NCI-H82 (cell line): ENCODE measurements around the gene AGPAT3.
A peak's percentile ranks its signal among the peaks of the same experiment; 100 is the strongest.

ENCODE experiments used
- DNase-seq: peaks from one replicate; lab custom pipeline; 2025; lab: John Stamatoyannopoulos, UW

The AGPAT3 gene

DNA sequence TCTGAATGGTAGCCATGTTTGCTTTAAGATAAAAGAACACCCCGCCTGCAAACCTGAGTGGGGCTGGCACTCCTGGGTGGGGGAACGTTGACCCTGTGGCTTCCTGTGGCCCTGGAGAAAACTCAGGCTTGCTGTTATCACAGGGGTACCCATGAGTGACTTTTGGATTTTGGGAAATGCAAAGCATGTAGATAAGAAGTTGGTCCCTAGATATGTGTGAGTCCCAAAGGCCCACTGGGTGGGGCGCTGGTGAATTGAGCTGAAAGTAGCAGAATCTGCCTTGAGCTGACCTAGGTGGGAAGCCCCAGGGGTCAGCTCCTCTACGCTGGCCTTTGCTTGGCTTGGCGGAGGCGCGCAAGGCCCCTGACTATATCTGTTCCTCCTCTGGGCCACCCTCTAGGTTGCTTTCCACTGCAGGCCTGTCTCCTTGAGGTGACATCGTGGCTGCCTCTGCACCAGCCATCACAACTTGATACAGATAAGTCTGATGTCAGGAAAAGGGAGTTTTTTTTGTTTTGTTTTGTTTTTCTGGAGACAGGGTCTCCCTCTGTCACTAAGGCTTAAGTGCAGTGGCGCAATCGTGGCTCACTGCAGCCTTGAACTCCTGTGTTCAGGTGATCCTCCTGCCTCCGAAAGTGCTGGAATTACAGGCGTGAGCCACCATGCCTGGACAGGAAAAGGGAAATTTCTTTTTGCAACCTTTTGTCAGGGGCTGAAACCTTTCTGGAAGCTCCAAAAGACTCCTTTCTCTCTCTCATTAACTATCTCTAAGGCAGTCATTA, 72.2 kb downstream of the AGPAT3 start:
- DNase-seq: no peak

DNA sequence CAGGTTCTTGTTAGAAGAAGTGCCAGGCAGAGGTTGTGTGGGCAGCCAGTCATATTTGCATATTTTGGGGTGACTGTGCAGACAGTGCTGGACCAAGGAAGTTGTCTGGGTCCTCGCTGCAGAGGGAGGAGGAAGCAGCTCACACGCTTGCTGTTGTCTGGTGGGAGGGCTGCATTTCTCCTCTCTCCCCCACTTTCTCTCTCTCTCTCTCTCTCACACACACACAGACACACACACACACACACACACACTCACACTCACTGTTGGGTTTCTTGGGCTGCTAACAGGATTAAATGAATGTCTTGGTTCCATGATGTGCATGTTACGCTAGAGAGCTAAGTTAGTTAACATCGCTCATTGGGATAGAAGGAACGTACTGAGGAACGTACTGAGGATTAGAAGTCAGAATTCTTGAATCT, 72.9 kb downstream of the AGPAT3 start:
- peak; percentile 37 for DNase-seq

- DNase-seq: peak; percentile 93
These were observed 73.9 kb downstream of the AGPAT3 start for GRCh38 chr21:43938751-43939442.

DNA sequence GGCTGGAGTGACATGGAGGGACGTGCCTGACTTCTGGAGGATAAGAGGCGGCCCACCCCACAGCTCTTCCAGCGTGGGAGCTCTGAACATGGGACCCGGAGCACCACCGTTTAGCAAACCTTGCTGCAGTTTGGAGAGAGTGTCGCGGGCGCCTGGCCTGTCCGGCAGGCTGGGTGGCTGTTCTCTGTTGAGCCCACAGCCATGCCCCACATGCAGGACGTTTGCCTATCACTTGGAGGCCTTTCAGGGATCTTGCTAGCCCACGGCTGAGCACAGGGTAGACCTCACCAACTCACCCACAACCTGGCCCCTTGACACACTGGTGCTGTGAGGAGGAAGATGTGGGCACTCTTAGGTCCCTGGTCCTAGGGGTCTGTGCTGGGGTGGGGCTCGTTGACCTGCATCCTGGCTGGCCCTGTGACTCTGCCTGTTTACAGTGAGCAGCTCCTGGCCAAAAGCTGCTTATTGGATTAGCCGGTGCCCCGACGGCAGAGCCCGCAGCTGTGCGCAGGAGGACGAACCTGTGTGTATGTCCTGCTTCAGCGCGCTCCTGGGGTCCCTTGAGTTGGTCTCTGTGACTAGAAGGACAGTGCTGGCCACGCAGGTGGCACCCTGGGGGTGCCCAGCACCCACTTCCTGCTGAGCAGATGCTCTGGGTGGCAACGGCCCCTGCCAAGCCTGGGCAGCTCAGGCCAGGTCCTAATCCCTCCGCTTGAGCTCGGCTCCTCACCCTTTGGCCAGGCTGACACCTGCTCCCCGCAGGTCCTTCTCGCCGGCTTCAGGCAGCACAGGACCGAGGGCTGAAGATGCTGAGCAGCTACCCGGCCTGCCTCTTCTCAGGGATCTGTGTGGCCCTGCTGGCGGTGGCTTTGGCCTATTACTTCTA, 74.7 kb downstream of the AGPAT3 start:
- peak; percentile 83 for DNase-seq

GRCh38 chr21:43940329-43941050, 75.5 kb downstream of the AGPAT3 start:
- no peak for DNase-seq

- no peak for DNase-seq
These were observed 77.2 kb downstream of the AGPAT3 start for GRCh38 chr21:43942201-43942600.

- DNase-seq: no peak
These were observed 77.6 kb downstream of the AGPAT3 start for GRCh38 chr21:43942621-43943020.

DNA sequence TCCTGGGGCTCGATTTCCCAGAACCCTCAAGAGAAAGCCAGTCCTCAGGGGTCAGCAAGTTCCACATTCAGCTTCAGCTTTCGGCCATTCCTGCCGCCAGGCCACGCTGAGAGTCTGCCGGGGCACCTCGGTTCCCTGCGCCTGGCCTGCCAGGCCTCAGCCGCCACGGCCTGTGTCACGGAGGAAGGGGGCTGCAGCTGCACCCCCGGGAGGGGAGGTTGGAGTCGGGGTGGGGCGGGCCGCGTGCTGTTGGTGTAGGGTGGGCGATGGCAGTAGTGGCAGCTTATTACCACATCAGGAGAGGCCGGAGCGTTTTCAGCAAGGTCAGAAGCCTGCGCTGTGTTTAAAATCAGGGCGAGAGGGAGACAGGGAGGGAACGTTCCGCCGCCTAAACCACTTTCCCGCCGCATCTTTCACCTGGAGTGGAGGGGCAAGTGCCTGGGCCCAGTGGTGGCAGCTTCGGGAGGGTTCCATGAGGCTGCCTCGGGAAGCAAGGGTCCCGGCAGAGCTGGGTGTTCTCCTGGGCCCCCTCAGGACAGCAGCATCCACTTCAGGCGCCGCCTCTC, 78.6 kb downstream of the AGPAT3 start:
- DNase-seq: no peak

GRCh38 chr21:43944078-43944633, 79.1 kb downstream of the AGPAT3 start:
- DNase-seq: no peak

GRCh38 chr21:43944757-43945156, 79.7 kb downstream of the AGPAT3 start:
- DNase-seq: no peak

GRCh38 chr21:43948740-43949498, 83.9 kb downstream of the AGPAT3 start:
- DNase-seq: no peak

GRCh38 chr21:43949499-43950208, 84.6 kb downstream of the AGPAT3 start:
- DNase-seq: no peak

DNA sequence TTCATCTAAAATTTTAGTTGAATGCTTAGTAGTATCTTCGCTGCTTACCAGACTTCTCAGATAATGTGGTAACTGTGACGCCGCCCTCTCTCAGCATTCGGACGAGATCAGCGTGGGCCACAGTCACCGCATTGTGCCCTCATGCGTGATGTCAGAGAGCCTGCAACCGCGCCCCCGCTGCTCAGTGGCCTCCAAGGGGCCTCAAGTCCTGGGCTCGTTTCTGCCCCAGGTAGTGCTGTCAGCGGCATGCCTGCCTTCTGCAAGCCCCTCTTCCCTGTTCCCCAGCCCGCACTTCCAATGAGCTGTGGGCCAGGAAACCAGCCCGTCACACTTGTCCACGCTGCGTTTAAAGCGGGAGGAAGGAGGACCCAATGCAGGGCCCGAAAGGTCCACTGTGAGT, 85.5 kb downstream of the AGPAT3 start:
- no peak for DNase-seq

DNA sequence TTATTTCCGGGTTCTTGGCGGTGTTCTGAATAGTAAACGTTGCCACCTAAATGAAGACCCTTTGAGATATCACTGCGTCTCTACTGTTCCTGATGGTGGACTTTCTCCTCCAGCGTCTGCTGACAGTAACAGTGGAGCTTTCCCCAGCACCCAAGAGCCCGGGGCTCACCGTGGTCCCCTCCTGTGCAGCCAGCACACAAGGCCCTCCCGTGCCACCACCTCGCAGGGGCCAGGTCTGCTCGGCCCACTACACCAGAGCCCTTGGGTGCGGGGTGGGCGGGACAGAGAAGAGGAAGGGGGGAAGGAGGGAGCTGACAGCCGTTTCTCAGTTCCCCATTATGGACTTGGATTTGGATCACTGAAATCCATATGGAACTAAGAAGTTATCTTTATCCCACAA, 85.9 kb downstream of the AGPAT3 start:
- no peak for DNase-seq

DNA sequence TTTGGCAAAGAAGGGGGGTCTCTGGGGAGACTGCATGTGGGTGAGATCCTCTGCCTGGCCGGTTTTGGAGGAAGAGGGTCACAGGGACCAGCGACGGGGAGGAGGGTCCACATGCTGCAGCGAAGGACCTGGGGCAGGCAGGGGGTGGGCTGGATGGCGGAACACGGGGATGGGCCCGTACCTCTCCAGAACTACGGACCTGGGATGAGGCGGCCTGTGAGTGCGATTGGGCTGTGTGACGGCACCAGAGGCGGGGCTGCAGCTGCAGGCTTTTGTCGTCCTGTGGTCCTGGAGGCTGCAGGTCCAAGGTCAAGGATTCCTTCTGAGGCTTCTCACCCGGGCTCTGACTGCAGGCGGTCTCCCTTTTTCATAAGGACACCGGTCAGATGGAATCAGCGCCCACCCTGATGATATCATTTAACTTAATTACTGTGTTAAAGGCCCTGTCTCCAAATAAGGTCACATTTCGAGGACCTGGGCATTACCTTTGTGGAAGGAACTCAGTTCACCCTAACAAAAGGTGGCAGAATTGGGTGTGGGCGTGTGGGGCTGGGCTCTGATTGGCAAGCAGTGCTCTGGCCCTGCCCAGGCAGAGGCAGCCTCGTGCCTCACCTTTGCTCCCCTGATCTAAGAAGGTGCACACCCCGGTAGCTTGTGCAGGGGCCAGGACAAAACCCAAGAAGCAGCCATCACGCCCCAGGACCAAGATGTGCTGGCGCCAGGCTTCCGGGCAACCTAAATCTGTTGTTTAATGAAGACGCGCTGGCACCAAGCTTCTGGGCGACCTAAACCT, 87.1 kb downstream of the AGPAT3 start:
- no peak for DNase-seq

- no peak for DNase-seq
These were observed 88.0 kb downstream of the AGPAT3 start for GRCh38 chr21:43953021-43953420.

GRCh38 chr21:43954042-43954441, 89.0 kb downstream of the AGPAT3 start:
- no peak for DNase-seq

- DNase-seq: no peak
These were observed 89.9 kb downstream of the AGPAT3 start for GRCh38 chr21:43954896-43955295.
